ENCODE results near the gene PTPRT. TPM values are rescaled to one million over a fixed set of nuclear protein-coding genes. Genes with fewer than 3 reads are reported as not detected.

The PTPRT gene
- total RNA-seq, 4 donors from 2014 or later, result 0.63 to 2.2 (median 1.8) TPM

DNA sequence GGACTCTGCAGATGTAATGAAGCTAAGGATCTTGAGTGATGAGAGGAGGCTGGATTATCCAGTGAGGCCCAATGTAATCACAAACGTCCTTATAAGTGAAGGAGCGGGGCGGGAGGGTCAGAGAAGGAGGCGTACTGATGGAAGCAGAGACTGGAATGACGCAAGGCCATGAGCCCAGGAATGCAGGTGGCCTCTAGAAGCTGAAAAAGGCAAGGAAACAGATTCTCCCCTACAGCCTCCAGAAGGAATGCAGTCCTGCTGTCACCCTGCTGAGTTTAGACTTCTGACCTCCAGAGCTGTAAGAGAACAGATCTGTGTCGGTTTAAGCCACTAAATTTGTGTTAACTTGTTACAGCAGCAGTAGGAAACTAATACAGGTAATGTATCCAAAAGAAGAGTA lies 227.9 kb downstream of the PTPRT start:
- TF ChIP-seq, protein P1, sequence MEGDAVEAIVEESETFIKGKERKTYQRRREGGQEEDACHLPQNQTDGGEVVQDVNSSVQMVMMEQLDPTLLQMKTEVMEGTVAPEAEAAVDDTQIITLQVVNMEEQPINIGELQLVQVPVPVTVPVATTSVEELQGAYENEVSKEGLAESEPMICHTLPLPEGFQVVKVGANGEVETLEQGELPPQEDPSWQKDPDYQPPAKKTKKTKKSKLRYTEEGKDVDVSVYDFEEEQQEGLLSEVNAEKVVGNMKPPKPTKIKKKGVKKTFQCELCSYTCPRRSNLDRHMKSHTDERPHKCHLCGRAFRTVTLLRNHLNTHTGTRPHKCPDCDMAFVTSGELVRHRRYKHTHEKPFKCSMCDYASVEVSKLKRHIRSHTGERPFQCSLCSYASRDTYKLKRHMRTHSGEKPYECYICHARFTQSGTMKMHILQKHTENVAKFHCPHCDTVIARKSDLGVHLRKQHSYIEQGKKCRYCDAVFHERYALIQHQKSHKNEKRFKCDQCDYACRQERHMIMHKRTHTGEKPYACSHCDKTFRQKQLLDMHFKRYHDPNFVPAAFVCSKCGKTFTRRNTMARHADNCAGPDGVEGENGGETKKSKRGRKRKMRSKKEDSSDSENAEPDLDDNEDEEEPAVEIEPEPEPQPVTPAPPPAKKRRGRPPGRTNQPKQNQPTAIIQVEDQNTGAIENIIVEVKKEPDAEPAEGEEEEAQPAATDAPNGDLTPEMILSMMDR (IDR thresholded peaks at IDR 0.05), result no peak
- ATAC-seq (ENCODE audit: low FRiP score) (no peak), DNase-seq (ENCODE audit: low spot score) (no peak)

- TF ChIP-seq, protein P1 (IDR thresholded peaks at IDR 0.05), result no peak
- no peak for ATAC-seq (ENCODE audit: low FRiP score)
- no peak for DNase-seq (ENCODE audit: low spot score)
Observed at GRCh38 chr20:42959996-42960395, 229.7 kb downstream of the PTPRT start.

- ATAC-seq (ENCODE audit: low FRiP score) (no peak), DNase-seq (ENCODE audit: low spot score) (no peak)
- TF ChIP-seq, protein P1 (IDR thresholded peaks at IDR 0.05), result no peak
Observed at GRCh38 chr20:42958367-42959069, 231.2 kb downstream of the PTPRT start.

DNA sequence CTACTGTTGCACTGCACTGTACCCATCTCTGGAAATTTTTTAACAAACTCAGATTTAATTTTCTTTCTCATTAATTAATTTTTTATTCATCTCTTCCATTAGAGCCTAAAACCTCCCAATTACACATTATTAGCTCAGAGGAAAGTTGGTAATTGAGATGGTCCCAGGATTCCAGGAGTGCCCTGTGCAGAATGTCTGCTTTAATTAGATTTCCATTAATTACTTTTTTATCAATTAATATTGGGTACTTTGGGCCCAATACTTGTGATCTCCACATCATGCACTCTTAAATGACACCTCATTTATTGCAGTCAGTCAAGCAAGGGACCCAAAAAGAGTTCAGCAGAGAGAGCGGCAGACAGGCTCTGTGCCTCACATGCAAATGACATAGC lies 232.0 kb downstream of the PTPRT start:
- no peak for ATAC-seq (ENCODE audit: low FRiP score)
- no peak for DNase-seq (ENCODE audit: low spot score)
- TF ChIP-seq, protein P1 (IDR thresholded peaks at IDR 0.05), result no peak

DNA sequence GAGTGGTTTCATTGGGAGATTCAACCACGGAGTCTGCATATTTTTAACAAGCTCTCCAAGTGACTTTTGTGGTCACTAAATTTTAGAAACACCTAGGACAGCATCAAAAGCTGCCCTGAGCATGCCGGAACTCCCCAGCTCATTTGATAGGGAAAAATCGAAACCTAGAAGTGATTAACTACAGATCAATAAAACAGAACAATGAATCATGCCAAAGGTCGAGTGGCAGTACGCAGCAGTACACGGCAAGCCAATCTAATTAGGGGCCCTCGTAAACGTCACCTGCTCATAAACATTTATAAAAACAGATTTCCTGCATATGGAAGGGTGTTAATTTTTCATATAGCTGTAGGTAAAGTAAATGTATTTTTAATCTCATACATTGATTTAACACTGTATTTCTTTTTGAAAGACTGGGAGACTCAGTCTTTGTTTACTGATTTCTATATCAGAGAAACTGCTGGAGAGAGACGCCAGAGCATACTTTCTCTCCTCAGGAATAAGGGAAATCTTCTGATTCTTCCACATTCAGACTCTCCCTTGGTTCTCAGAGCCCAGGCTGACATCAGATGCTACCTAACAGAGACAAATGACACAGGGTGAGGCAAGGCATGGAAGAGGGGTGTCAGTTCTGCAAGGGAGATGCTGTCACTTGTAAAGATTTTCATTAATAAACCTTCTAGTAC lies 232.5 kb downstream of the PTPRT start:
- ATAC-seq (ENCODE audit: low FRiP score), result no peak
- TF ChIP-seq, protein P1 (IDR thresholded peaks at IDR 0.05), result no peak
- no peak for DNase-seq (ENCODE audit: low spot score)

- ATAC-seq (ENCODE audit: low FRiP score) (no peak), DNase-seq (ENCODE audit: low spot score) (no peak)
- TF ChIP-seq, protein P1 (IDR thresholded peaks at IDR 0.05), result no peak
Observed at GRCh38 chr20:42955713-42956112, 234.0 kb downstream of the PTPRT start.

GRCh38 chr20:42954951-42955350 lies 234.8 kb downstream of the PTPRT start:
- no peak for DNase-seq (ENCODE audit: low spot score)
- TF ChIP-seq, protein P1 (IDR thresholded peaks at IDR 0.05), result no peak
- no peak for ATAC-seq (ENCODE audit: low FRiP score)
